BE2C (cell line): ENCODE results near the gene B9D1.

Experiments
- DNase-seq: peaks from one replicate; pipeline ENCODE4 v3.0.0-alpha.2; 2020
- H3K27me3 ChIP-seq: fragments of 250-450 bp; sonication (Bioruptor Pico); 2 replicates; pipeline ENCODE4 v1.5.1; 2020; ENCODE audit warnings: mild to moderate bottlenecking
- H3K36me3 ChIP-seq: fragments of 250-450 bp; sonication (Bioruptor Pico); 2 replicates; pipeline ENCODE4 v1.5.1; 2020; ENCODE audit warnings: mild to moderate bottlenecking
- H3K4me1 ChIP-seq: fragments of 250-450 bp; sonication (Bioruptor Pico); 2 replicates; pipeline ENCODE4 v1.5.1; 2020
- H3K4me3 ChIP-seq: 2 replicates; pipeline ENCODE4 v1.5.1; 2011; ENCODE audit warnings: low read depth, low read length
- H3K9me3 ChIP-seq: fragments of 250-450 bp; sonication (Bioruptor Pico); 2 replicates; pipeline ENCODE4 v1.5.1; 2020
- CTCF ChIP-seq: IDR thresholded peaks from 2 replicates; pipeline ENCODE4 v1.5.1; 2012; ENCODE audit warnings: mild to moderate bottlenecking, low read depth, low read length

B9D1 gene

GRCh38 chr17:19382531-19383444 lies 20.3 kb upstream of the B9D1 start:
- no peak for TF ChIP-seq CTCF
- H3K36me3 ChIP-seq: peaks cover 6% of the 10 kb centered on the region; the same call in 1 of the 2 replicates

GRCh38 chr17:19381741-19382444 lies 19.4 kb upstream of the B9D1 start:
- TF ChIP-seq CTCF: no peak
- Histone ChIP-seq H3K4me1 (no peaks in the 10 kb centered on the region), H3K9me3 (no peaks in the 10 kb centered on the region), H3K27me3 (no peaks in the 10 kb centered on the region), H3K4me3 (no peak overlapping the region), H3K36me3 (peaks cover 6% of the 10 kb centered on the region; the same call in 1 of the 2 replicates)
- no peak for DNase-seq

More at GRCh38 chr17:19382531-19383444, 20.3 kb upstream of the B9D1 start:
- DNase-seq: no peak
- Histone ChIP-seq H3K4me1 (no peaks in the 10 kb centered on the region), H3K9me3 (no peaks in the 10 kb centered on the region), H3K27me3 (no peaks in the 10 kb centered on the region), H3K4me3 (no peak overlapping the region)

GRCh38 chr17:19381361-19381740 lies 18.8 kb upstream of the B9D1 start:
- no peaks in the 10 kb centered on the region for H3K4me1 ChIP-seq
- TF ChIP-seq CTCF: no peak
- peaks cover 6% of the 10 kb centered on the region; the same call in 1 of the 2 replicates for H3K36me3 ChIP-seq
- H3K9me3 ChIP-seq: no peaks in the 10 kb centered on the region
- no peaks in the 10 kb centered on the region for H3K27me3 ChIP-seq
- DNase-seq: no peak
- H3K4me3 ChIP-seq: no peak overlapping the region

GRCh38 chr17:19380481-19381301 lies 18.2 kb upstream of the B9D1 start:
- H3K36me3 ChIP-seq: peaks cover 6% of the 10 kb centered on the region; the same call in 1 of the 2 replicates
- DNase-seq: no peak
- H3K4me1 ChIP-seq: no peaks in the 10 kb centered on the region
- no peak overlapping the region for H3K4me3 ChIP-seq
- no peaks in the 10 kb centered on the region for H3K27me3 ChIP-seq
- no peak for TF ChIP-seq CTCF
- H3K9me3 ChIP-seq: no peaks in the 10 kb centered on the region

GRCh38 chr17:19379361-19380065 lies 17.0 kb upstream of the B9D1 start:
- DNase-seq: no peak
- Histone ChIP-seq H3K36me3 (peaks cover 6% of the 10 kb centered on the region; the same call in 1 of the 2 replicates), H3K4me3 (peak overlapping the region; percentile 78), H3K27me3 (no peaks in the 10 kb centered on the region), H3K9me3 (no peaks in the 10 kb centered on the region), H3K4me1 (no peaks in the 10 kb centered on the region)
- no peak for TF ChIP-seq CTCF
